ENCODE results near the gene IL3.

IL3 gene

GRCh38 chr5:132070460-132071337 lies 10.2 kb downstream of the IL3 start:
- peaks cover 31% of the 10 kb centered on the region for H3K4me1 ChIP-seq (ENCODE audit: insufficient read depth, poor library complexity, severe bottlenecking)
- H3K27ac ChIP-seq (ENCODE audit: poor library complexity, severe bottlenecking) = no peak overlapping the region
- ATAC-seq (ENCODE audit: low read depth) (no peak), DNase-seq (ENCODE audit: low spot score) (no peak)
- no peaks in the 10 kb centered on the region for H3K27me3 ChIP-seq (ENCODE audit: insufficient read depth, poor library complexity, severe bottlenecking)
- H3K4me3 ChIP-seq (ENCODE audit: severe bottlenecking) = no peak overlapping the region
- H3K36me3 ChIP-seq (ENCODE audit: low read depth) = no peaks in the 10 kb centered on the region
- no peaks in the 10 kb centered on the region for H3K9me3 ChIP-seq (ENCODE audit: severe bottlenecking)
- TF ChIP-seq CTCF (IDR thresholded peaks at IDR 0.05; ENCODE audit: poor library complexity, severe bottlenecking) = no peak

- no peak for TF ChIP-seq CTCF (IDR thresholded peaks at IDR 0.05; ENCODE audit: poor library complexity, severe bottlenecking)
- no peak for ATAC-seq (ENCODE audit: low read depth)
- DNase-seq (ENCODE audit: low spot score) = no peak
- Histone ChIP-seq H3K9me3 (ENCODE audit: severe bottlenecking) (no peaks in the 10 kb centered on the region), H3K4me3 (ENCODE audit: severe bottlenecking) (no peak overlapping the region), H3K4me1 (ENCODE audit: insufficient read depth, poor library complexity, severe bottlenecking) (peaks cover 31% of the 10 kb centered on the region), H3K27ac (ENCODE audit: poor library complexity, severe bottlenecking) (no peak overlapping the region), H3K27me3 (ENCODE audit: insufficient read depth, poor library complexity, severe bottlenecking) (no peaks in the 10 kb centered on the region), H3K36me3 (ENCODE audit: low read depth) (no peaks in the 10 kb centered on the region)
These were observed 10.9 kb downstream of the IL3 start for GRCh38 chr5:132071338-132071707.

DNA sequence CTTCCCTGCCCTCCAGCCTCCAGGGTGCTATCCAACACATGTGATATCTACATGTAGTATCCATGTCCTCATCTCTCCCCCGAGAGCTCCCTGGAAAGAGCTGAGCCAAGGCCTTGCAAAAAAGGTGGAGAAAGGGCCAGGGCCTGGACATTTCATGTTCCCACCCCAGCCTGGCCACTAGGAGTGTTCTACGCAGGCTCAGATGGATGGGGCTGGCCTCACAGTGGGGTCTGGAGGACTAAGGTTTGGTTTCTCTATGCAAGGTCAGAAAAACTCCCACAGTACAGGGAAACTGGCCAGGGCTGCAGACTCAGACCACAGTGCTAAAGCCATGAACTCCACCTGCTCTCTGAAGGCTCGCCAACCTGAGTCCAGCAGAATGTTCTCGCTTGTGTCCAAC lies 11.6 kb downstream of the IL3 start:
- Histone ChIP-seq H3K27ac (ENCODE audit: poor library complexity, severe bottlenecking) (no peak overlapping the region), H3K36me3 (ENCODE audit: low read depth) (no peaks in the 10 kb centered on the region), H3K4me1 (ENCODE audit: insufficient read depth, poor library complexity, severe bottlenecking) (peaks cover 31% of the 10 kb centered on the region), H3K4me3 (ENCODE audit: severe bottlenecking) (no peak overlapping the region), H3K9me3 (ENCODE audit: severe bottlenecking) (no peaks in the 10 kb centered on the region), H3K27me3 (ENCODE audit: insufficient read depth, poor library complexity, severe bottlenecking) (no peaks in the 10 kb centered on the region)
- TF ChIP-seq CTCF (IDR thresholded peaks at IDR 0.05; ENCODE audit: poor library complexity, severe bottlenecking) = no peak
- ATAC-seq (ENCODE audit: low read depth) = no peak
- DNase-seq (ENCODE audit: low spot score) = no peak

DNA sequence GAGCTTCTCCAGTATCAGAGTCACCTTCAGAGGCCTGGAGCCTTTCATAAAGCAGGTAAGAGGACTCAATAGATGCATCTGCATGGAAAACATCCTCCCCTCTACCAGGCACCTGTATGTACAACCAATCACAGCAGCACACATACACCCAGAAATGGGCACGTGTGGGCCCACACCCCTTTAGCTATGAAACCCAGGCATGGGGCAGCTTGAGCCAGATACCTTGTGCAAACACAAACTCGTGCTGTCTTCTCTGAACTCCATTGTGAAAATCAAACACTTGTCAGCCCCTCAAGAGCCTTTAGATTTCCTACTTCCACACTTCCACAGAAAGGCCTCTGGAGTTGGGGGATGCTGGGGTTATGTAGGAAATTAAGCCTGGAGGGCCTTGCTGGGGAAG lies 12.1 kb downstream of the IL3 start:
- H3K36me3 ChIP-seq (ENCODE audit: low read depth) = no peaks in the 10 kb centered on the region
- H3K27me3 ChIP-seq (ENCODE audit: insufficient read depth, poor library complexity, severe bottlenecking) = no peaks in the 10 kb centered on the region
- H3K4me1 ChIP-seq (ENCODE audit: insufficient read depth, poor library complexity, severe bottlenecking) = peaks cover 31% of the 10 kb centered on the region
- peak overlapping the region; percentile 85 for H3K27ac ChIP-seq (ENCODE audit: poor library complexity, severe bottlenecking)
- DNase-seq (ENCODE audit: low spot score) = no peak
- no peak for ATAC-seq (ENCODE audit: low read depth)
- no peak overlapping the region for H3K4me3 ChIP-seq (ENCODE audit: severe bottlenecking)
- TF ChIP-seq CTCF (IDR thresholded peaks at IDR 0.05; ENCODE audit: poor library complexity, severe bottlenecking) = no peak
- H3K9me3 ChIP-seq (ENCODE audit: severe bottlenecking) = no peaks in the 10 kb centered on the region
